HL-60/S4 (cell line): ENCODE measurements around the gene SHROOM4.

Experiments
- in situ Hi-C: fragments of 300-500 bp; cut with MboI; formaldehyde crosslinking; loops from 2 replicates; pipeline ENCODE4 v1.14.3; 2022; ENCODE audit warnings: low sequenced_read_pairs

Gene SHROOM4

DNA sequence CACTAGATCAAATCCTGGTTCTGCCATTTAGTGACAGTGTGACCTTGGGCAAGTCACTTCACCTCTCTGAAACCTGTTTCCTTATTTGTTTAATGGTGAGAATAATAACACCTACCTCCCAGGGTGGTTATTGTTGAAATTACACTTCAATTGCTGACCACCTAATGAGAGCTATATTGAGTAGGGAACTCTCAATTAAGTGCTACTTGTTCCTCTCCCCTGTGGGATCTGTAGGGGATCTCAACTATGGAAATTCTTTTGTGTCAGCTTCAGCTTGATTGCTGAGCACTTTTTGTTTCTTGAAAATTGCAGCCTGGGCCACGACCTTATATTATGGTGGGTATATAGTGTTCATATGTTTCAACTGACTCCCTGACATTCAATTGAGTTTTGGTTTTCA, 102.1 kb downstream of the SHROOM4 start:
- in situ Hi-C loops, result no loop called here

DNA sequence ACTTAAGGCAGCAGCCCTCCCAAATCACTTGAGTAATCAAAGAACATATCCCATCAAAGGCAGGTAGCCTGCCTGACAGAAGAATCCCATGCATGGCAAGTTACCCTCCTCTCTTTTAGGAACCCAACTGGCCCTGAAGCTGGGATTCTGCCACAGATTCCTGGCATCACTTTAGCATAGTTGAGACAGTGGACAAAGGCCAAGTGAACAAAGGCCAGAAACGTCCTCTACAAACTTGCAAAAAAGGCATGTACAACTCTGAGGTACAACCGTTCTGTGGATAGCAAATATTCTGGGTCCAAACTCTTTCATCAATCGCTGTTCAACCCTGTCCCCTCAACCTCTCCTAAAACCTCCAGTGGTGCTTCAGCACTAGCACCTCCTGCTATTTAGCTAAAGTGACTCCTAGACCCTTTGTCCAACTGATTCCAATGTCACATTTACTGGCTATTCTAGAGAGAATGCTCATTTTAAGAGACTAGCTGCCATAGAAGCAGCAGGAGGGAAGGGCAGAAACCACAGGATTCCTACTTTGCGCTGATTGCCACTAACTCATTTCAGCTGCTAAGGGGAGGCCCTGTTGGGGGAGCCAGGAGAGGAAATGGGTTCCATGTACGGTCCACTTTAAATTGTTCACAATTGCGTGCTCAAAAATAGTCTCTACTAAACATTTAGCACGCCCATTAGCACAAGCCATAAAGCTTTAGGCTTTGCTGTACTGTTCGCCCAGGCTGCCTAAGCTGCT, 105.9 kb downstream of the SHROOM4 start:
- in situ Hi-C loops, result no loop called here

DNA sequence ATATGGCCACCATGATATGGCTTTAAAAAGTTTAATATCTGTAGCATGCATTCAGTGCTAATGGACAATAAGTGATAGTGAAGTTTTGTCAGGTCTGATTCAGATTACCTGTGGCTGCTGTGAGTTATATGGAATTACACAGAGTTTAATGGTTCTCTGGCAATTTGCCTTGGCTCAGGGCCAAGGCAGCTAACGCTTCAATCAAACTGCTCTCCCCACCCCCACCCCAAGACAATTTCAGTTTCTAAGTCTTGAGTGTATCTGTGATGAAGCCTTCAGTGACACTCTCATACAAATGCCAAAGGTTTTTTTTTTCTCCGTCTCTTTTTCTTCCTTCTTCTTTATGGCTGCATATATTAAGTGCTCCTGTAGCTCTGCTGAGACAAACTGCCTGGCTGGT, 106.6 kb downstream of the SHROOM4 start:
- in situ Hi-C loops, result no loop called here

GRCh38 chrX:50705042-50705441, 109.0 kb downstream of the SHROOM4 start:
- in situ Hi-C loops, result no loop called here

- in situ Hi-C loops, result no loop called here
Observed at GRCh38 chrX:50704360-50704759, 109.6 kb downstream of the SHROOM4 start.

DNA sequence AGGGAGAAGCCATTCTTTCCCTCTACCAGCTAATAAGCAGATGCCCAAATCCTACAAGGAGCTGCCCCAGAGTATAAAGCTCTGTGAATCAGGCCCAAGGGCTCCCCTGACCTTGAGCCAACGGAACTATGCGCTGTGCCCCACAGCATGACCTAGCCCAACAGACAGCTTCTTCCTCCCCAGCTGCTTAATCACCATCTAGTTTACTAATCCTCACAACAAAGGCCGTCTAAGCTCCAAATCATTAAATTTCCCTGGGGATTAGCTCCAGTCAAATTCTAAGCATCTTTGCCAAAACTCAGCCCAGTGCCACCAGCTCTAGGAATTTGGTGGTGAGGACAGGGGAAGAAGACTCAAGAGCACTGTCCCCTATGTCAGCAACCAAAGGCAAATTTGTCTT, 113.1 kb downstream of the SHROOM4 start:
- in situ Hi-C loops, result no loop called here

DNA sequence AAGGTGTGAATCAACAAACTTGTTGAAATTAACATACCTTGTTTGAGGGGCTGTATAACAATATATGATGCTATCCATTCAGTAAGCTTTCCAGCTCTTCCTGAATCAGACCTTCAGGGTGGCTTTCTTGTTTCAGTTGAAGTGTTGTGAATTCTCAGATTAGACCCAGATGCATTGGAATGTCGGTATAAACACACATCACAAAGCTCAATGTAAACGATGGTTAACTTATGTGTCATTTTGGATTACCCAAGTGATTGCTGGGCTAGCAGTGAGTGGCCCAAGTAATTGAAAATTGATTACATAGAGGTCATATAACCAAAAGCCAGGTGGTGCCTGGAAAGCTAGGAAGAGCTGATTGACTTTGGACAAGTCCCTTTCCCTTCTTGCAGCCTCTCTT, 115.0 kb downstream of the SHROOM4 start:
- in situ Hi-C loops, result no loop called here

DNA sequence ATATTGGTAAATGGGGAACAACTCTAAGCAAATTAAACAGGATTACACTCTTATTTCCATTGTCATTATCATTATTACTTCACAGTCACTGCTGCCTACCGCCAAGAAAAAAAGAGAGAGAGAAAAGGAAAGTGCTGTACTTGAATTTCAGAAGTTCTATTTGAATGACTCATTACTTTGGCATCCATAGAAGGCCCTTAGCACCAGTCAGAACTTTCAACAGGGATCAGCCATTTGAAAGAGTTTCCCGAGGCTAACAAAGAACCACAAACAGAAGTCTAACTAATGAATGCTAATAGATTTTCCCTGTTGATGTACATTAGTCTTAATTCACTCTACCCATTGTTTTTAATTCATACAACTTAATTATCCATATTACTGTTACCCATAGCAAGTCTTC, 116.3 kb downstream of the SHROOM4 start:
- in situ Hi-C loops, result no loop called here

DNA sequence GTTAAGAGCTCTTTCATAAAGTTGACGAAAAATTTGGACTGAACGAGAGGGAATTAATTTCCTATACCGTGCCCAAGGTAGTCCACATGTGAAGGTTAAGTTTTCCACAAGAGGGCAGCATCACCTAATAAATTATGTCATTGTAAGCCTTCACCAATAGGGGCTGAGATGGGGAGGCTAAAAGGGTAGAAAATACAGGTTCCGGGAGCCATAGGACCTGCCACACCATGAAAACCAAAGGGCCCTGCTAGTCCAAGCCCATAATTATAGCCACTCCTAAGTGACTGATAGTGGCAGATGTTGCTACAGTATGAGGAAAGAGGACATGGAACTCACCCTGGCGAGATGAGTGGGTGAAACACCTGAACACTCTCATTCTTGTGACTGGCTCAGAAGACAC, 122.2 kb downstream of the SHROOM4 start:
- in situ Hi-C loops, result no loop called here

- in situ Hi-C loops, result no loop called here
Observed at GRCh38 chrX:50684871-50685270, 129.1 kb downstream of the SHROOM4 start.

GRCh38 chrX:50680990-50681389, 133.0 kb downstream of the SHROOM4 start:
- in situ Hi-C loops, result no loop called here

DNA sequence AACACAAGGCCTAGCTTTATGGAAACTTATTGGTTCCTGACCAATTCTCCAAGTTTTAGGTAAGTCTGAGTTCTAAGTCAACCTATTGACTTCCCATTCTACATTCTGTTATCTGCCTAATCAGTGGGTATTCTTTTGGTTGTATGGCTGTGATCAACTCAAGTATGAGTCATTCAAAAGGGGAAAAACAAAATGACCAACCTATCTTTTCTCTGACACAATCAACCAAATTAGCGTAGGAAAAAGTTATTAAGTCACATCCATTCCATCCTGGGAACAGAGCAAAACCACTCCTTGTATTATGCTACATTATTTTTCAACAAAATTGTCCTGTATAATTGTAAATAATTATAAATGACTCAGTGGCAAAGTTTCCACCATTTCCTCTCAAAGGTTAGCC, 136.2 kb downstream of the SHROOM4 start:
- in situ Hi-C loops, result no loop called here

GRCh38 chrX:50671661-50672060, 142.3 kb downstream of the SHROOM4 start:
- in situ Hi-C loops, result no loop called here

GRCh38 chrX:50668860-50669259, 145.1 kb downstream of the SHROOM4 start:
- in situ Hi-C loops, result no loop called here

- in situ Hi-C loops, result no loop called here
Observed at GRCh38 chrX:50648156-50648555, 165.8 kb downstream of the SHROOM4 start.

DNA sequence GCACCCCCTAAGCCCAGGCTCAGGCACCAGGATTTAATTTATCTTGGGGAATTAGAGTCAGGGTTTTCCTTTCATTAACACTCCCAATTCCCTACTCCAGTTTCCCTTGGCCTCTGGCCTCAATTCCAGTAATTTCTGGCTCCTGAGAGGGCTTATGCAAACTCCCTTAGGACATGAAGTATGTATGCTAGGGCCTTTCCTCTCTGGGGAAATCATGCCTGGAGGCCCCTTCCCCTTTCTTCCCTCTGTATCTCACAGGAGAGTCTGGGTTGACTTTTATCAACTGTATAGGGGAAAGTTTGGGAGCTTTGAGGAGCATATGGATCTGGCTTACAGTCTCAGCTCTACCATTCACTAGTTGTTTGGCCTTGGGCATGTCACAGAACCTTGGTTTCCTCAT, 169.5 kb downstream of the SHROOM4 start:
- in situ Hi-C loops, result no loop called here

GRCh38 chrX:50643525-50644137, 170.4 kb downstream of the SHROOM4 start:
- in situ Hi-C loops, result no loop called here

DNA sequence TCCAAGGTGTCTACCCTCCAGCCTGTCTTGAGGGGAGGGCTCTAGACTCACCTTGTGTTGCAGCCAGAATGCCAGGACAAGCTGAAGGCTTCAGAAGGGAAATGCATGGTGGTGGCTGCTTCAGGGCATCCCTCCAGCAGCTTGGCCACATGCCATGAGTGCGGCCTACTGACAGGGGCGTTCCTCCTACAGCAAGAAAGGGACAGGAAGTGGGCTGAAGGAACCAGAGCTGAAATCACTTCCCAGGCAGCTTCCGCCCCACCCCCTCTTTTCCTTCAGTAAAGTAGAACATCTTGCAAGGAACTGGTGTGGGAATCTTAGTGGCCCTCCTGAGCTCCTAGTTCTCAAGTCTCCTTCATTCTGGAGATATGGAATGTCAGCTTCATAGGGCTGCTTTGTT, 175.9 kb downstream of the SHROOM4 start:
- in situ Hi-C loops, result no loop called here

DNA sequence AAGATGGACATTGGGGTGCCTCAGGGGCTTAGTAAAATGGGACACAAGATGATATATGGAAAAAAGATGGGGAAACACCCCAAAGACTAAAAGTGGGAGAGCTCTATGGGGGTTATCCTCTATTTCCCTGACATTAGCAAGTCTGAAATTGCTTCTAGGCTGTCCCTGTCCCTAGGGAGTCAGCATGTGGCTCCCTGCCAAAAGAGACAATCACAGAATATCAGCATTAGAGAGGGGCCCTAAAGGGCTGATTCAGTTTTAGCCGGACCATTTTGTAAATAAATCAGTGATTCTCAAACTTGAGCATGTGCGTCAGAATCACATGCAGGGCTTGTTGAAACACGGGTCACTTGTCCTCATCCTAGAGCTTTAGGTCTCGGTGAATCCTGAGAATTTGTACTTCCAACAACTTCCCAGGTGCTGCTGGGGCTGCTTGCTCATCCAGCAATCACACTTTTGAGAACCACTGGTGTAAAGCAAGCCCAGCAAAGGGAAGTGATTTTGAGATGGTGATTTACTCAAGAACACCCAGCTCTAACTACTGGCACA, 178.1 kb downstream of the SHROOM4 start:
- in situ Hi-C loops, result no loop called here

- in situ Hi-C loops, result no loop called here
Observed at GRCh38 chrX:50635162-50635561, 178.8 kb downstream of the SHROOM4 start.

DNA sequence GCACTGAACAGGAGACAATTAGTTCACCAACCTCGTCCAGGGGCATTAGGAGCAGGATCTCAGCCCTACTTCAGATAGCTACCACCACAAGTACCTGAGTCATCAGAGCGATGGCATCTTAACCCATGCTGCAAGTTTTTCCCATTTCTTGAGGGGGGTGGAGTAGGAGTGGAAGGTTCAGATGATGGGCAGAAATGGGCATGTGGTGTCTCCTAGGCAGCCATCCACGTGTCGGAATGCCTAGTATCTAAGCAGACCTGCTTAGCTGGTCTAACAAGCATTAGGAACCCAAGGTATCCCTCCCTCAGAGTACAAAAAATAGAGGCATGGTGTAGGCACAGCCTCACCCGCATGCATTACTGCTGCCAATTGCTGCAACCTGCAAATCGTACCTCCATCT, 184.2 kb downstream of the SHROOM4 start:
- in situ Hi-C loops, result no loop called here

DNA sequence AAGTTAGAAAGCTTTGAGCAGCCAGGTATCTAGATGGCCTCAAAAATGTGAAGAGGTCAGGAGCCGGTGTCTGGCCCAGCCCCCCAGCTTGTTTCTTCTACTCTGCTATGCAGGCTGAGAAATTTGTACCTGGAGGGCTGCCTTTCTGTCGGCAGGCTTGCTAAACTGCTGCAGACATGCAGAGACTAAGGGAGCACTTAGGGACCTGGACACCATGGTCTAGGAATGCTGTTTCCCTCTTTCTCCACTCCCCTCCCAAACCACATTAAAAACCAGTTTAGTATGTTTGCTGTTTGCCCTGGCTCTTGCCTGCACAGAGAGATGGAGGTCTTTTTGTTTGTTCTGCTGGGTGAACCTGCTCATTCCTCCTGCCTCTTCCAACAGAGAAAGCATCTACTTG, 186.3 kb downstream of the SHROOM4 start:
- in situ Hi-C loops, result no loop called here

DNA sequence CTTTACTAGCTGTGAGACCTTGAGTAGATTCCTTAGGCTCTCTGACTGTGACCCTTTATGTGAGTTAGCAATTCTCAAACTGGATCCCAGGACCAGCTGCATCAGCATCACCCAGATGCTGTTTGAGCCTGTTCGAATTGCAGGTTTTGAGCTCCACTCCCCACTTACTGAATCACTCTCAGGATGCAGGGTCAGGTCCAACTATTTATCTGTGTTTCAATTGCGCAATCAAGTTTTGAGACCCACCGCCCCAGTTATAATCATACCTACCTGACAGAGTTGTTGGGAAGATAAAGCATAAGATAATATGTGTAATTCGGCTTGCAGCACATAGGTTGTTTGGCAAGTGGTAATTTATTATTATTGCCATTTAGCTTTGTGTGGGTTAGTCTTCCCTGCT, 187.6 kb downstream of the SHROOM4 start:
- in situ Hi-C loops, result no loop called here
